Stimulated activated CD4-positive, alpha-beta T cell treated with anti-CD3 and anti-CD28 coated beads, Interleukin-1b, Interleukin-23, amount 100 ng/mL, for 48 hours (primary cell): ENCODE measurements around the gene TTC31.

Experiments used
- DNase-seq: peaks from one replicate; pipeline ENCODE4 v3.0.0-alpha.2; 2020

Gene TTC31

GRCh38 chr2:74505448-74506246 is 22.8 kb downstream of the TTC31 start:
- no peak for DNase-seq

DNA sequence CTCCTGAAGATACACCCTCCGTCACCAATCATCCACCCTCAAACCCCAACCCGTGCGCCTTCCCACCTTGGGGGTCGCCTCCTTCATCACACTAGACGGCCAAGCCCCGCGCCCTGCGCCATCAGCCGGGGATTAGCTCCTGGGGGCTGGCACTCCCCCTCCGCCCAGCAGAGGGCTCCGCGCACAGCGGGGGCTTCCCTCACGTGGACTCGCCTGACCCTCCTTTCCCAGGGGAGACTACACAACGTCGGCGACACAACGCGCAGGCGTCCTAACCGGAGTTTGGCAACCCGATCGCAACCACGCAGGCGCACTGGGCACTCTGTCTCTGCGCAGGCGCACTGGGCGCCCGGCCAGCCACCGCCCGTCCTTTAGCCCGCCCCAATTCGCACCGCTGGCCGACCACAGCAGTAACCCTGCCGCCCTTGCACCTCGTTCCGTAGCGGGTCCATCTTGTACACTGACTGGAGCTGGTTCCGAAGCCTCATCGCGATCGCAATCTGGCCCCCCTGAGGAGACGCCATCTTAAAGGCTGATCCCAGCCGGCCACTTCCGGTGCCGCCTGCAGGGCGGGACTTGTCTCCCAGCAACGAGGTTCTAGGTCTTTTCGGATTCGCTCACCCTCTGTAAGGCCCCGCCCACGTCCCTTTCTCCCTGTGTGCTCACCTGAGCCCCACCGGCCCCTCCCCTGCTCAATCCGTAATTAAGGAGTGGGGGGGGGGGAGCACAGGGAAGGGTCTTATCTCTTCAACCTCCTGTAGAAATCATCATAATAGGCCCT is 24.5 kb downstream of the TTC31 start, which contains the start of gene PCGF1:
Gene PCGF1 (minus strand): TSS at position 551 of the 781 bp plus-strand sequence. CDS start 27 bp downstream, at position 524.
- peak; percentile 97 for DNase-seq

DNA sequence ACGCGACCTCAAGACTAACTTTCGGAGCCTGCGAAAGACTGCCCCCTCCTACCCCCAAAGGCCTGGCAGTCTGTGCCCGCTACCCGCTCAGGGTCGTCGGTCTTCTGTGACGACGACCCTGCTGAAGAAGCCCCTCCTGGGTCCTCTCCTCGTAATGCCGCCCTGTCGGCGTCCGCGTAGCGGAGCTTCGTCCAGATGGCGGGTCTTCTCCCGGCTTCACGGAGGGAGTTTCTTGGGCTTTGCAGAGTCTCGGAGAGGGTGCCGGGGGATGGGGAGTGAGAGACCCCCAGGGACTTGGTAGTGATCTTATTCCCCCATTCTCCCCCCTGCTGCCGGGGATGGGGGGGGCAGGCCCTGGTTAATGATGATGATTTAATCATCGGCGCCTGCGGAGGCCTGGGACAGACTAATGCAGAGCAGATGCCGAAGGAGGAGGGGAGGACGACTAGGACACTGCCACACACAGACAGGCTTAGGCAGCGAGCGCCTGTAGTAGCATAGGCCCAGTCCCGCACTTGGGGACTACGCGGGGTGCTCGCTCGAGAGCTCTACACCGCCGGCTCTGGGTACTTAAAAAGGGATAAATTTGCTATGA is 25.1 kb downstream of the TTC31 start:
- no peak for DNase-seq

GRCh38 chr2:74510272-74510671 is 27.4 kb downstream of the TTC31 start:
- DNase-seq, result no peak

DNA sequence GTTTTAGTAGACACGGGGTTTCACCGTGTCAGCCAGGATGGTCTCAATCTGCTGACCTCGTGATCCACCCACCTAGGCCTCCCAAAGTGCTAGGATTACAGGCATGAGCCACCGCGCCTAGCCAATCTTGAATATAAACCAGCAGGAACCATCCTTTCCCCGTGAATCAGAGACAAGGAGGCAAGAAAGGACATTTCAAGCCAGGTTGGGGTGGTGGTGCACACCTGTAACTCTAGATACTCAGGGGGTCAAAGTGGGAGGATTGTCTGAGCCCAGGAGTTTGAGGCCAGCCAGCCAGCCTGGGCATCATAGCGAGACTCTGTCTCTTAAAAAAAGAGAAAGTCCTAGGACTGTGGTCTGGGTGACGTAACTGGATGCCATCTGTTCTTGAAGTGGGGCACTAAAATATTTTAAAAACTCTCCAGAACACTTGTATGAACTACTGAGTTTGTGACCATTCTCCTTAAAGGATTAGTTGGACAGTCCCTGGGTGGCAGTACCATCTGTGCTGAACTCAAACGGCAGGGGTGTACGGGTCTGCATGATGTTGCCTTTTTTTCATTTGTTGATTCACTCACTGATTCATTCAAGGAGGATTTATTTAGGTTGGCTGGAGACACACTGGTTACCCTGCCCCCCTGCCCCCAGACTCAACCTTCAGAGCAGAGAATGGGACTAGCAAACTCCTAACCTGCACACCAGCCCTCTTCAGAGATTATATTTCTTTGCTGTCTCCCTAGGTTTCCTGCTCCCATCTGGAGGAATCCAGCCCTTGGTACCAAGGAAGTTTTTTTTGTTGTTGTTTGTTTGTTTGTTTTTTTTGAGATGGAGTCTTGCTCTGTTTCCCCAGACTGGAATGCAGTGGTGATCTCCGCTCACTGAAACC is 28.5 kb downstream of the TTC31 start:
- no peak for DNase-seq

DNA sequence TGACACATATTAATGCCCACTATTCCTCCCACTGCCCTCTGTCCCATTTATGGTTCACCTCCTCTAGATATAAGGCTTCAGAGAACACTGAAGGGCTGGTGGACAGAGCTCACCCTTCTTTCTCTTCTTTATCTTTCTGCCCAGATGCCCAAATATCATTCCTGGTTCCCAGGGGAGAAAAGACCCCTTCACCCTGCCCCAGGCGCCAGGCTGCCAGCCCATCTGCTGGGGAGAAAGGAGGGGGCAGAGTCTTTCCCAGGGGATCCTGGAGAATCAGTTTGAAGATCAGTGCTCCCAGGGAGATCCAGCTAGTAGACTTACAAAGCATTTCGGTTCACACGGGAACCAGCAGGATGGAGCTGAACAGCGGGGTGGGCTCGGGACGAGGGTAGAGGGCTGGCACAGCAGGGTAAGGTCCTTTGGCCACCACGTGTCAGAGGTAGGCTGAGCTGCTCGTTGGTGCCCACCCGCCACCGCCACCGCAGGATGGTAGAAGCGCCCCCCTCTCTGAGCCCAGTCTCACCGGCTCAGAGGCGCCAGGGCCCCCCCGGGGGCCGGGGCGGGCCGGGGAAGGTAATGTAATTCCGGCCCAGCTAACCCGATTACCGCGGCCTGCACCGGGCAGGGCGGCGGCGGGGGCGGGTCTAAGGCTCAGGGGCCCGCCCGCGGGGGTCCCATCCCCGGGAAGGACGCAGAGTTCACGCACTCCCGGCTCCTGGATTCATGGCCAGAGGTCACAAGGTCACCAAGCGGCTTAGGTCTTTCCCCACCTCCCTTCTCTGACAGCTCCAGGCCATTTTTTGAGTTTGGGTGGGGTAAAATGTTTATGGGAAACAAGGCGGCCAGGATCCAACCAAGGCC is 30.1 kb downstream of the TTC31 start:
- no peak for DNase-seq

DNA sequence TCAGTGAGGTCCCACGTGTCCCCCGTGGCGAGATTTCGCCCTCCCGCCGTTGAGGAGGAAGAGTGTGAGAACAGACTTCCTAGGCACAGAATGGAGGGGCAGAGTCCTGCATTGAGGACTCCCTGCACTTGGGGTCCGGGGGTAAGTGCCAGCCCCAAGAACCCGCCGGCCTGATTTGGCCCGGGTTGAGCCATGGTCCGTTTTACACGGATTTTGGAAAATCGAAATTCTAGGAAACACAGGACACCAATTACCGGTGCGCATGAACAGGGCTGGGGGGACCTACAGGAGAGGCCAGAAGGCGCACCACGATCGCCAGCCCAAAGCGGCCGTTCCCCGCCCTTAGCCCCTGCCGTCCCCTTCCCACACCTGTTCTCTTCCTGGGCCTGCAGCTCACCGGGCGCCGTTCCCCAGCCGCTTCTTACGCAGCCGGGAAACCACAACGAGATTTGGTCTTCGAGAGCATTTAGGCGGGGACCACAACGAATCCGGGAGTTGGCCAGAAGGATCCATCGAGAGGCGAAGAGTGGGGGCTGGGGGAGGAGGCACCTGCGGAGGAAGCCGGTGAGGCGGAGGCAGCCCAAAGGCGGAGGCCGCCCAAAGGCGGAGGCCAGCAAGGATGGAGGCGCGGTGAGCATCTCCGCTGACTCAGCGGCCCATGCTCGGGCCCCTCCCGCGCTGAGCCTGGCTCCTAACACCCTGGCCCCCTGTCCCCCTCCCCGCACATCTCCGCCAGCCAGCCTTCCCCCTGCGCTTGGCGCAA is 30.9 kb downstream of the TTC31 start:
- no peak for DNase-seq

- DNase-seq, result no peak
These were observed 31.7 kb downstream of the TTC31 start, which contains the start of gene TLX2 for GRCh38 chr2:74514368-74515270. Gene TLX2 (plus strand): TSS chr2:74514450. CDS start chr2:74514807, 357 bp downstream.

GRCh38 chr2:74515271-74515980 is 32.5 kb downstream of the TTC31 start:
- no peak for DNase-seq

GRCh38 chr2:74515981-74516633 is 33.2 kb downstream of the TTC31 start:
- DNase-seq, result peak; percentile 83

DNA sequence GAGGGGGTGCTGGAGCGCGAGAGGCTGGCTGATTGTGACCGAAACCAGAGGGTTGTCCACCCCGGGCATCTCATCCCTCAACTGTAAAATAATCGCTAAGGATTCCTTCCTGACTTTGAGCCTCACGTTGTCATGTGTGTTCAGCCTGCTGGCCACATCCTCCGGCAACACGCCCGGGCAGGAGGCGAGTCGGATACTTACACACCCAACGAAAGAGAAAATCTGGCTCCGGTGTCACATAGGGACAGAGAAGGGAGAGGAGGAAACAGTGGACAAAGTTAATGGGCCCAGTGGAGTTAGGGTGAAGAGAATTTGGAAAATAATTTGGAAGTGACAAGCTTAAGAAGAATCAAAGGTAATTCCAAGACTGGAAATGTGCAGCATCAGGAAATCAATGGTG is 33.8 kb downstream of the TTC31 start:
- DNase-seq, result no peak

DNA sequence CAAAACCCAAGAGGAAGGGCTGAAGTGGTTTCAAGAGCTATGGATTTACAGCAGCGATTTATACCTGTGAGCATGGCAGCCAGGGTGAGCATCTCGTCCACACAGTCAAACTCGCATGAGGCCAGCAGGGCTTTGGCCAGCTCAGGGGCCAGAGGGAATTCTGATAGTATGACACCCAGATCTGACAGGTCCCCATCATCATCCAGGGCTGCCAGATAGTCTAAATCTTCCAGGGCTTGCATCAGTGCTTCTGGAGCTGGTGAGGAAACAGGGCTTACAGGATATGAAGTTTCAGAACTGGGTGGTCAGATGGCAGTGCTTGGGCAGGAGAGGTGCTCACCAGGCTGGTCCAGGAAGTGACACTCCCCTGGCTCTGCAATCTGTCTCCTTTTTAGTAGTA is 39.6 kb downstream of the TTC31 start:
- DNase-seq, result no peak

GRCh38 chr2:74524005-74524404 is 41.1 kb downstream of the TTC31 start:
- DNase-seq, result no peak

GRCh38 chr2:74524955-74525716 is 42.3 kb downstream of the TTC31 start:
- no peak for DNase-seq

DNA sequence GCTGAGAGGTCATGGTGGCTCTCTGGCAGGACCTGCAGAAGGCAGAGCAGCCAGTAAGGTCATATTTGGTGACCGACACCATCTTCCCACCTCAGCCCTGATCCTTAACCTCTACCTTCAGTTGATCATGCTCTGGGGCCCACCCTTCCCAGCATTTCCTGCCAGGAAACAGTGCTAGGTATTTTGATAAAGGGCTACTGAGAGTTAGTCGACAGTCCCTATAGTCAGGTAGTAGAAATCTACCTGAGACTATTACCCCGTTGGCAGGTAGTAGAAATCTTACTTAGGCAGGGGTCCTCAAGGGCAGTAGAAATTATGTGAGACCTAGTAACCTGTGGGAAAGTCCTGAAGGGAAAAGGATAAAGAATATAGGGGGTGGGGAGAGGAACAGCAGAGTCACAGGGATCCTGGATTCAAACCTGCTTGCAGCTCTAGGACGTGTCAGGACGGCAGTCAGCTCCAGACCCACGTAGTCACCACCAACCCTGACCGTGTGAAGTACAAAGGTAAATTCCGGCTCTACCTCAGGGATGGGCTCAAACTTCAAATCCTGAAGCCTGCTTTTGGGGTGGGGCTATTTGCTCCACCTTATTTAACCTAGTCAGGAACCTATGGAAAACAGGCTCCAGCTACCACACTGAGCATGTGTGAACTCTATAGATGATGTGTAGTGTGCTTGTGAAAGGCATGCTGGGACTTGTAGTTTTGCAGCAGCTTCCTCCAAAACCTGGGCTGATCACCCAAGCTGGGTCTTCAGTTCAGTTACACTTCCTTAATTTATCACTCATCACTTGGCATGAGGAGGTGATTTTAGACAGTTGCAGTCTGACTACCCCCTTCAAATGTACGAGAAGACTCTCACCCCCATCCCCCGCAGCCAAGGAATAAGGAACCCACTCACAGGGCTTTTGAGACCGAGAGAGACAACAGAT is 43.1 kb downstream of the TTC31 start, which contains the start of gene DQX1:
Gene DQX1 (minus strand): TSS at position 515 of the 932 bp plus-strand sequence. CDS start 502 bp downstream, at position 13.
- DNase-seq, result no peak

- no peak for DNase-seq
These were observed 43.9 kb downstream of the TTC31 start for GRCh38 chr2:74526649-74527230.
